Thoracic aorta (tissue), 2 donors: ENCODE results near the gene KIAA1671. TPM values are rescaled to one million over a fixed set of nuclear protein-coding genes. Genes with fewer than 3 reads are reported as not detected.

ENCODE experiments used
- ATAC-seq: fragments of 150-250 bp; one replicate; pipeline ENCODE4 v1.8.0; 2017; ENCODE audit warnings: low read depth; ENCODE audit not compliant: insufficient number of reproducible peaks, low FRiP score
- DNase-seq: peaks from one replicate; pipeline ENCODE4 v3.0.0-alpha.2; 2020; ENCODE audit warnings: low spot score
- H3K27ac ChIP-seq, 2 donors: fragments of 200-600 bp; sonication (generic); 1 replicate in 1 of 2; 2 replicates in 1 of 2; pipeline ENCODE4 v1.5.1; 2016; ENCODE audit warnings: mild to moderate bottlenecking in 2 of 2, moderate library complexity in 2 of 2
- H3K27me3 ChIP-seq: fragments of 200-600 bp; sonication (generic); replicated peaks from 2 replicates; pipeline ENCODE4 v1.6.0; 2016; ENCODE audit warnings: mild to moderate bottlenecking; ENCODE audit not compliant: insufficient read depth
- H3K36me3 ChIP-seq: fragments of 200-600 bp; sonication (generic); one replicate; pipeline ENCODE4 v1.5.1; 2016
- H3K4me1 ChIP-seq, 2 donors: fragments of 200-600 bp; sonication (generic); 1 replicate in 1 of 2; 2 replicates in 1 of 2; pipeline versions ENCODE4 v1.5.1 to v1.6.0; 2016; ENCODE audit warnings: low read depth in 2 of 2, mild to moderate bottlenecking in 1 of 2; ENCODE audit not compliant: control insufficient read depth in 1 of 2
- H3K4me3 ChIP-seq: fragments of 200-600 bp; sonication (generic); 2 replicates; pipeline ENCODE4 v1.5.1; 2016; ENCODE audit warnings: mild to moderate bottlenecking
- H3K9me3 ChIP-seq: fragments of 200-600 bp; sonication (generic); 2 replicates; pipeline ENCODE4 v1.5.1; 2016
- CTCF ChIP-seq: fragments of 200-600 bp; sonication (generic); IDR thresholded peaks from one replicate; pipeline ENCODE4 v1.5.1; 2019; ENCODE audit warnings: antibody characterized with exemption
- total RNA-seq, 2 donors: library from RNA; depleted of rRNA; stranded (reverse); fragments of >200 nt; gene quantifications; one replicate each; pipeline versions ENCODE4 v1.1.0 to v1.2.3, GENCODE V29; 2016

Gene KIAA1671
- total RNA-seq, 2 donors from 2014 or later = 57.8 to 86.8 TPM

- no peak overlapping the region for H3K27ac ChIP-seq
- H3K36me3 ChIP-seq = no peaks in the 10 kb centered on the region
- DNase-seq (no peak), ATAC-seq (no peak)
- TF ChIP-seq CTCF = no peak
- no peaks in the 10 kb centered on the region for H3K4me1 ChIP-seq
- no peaks in the 10 kb centered on the region for H3K9me3 ChIP-seq
- H3K27me3 ChIP-seq = no peaks in the 10 kb centered on the region
- no peak overlapping the region for H3K4me3 ChIP-seq
These were observed 74.8 kb downstream of the KIAA1671 start for GRCh38 chr22:25027043-25027906.

- Histone ChIP-seq H3K27ac (no peak overlapping the region), H3K27me3 (no peaks in the 10 kb centered on the region), H3K4me1 (no peaks in the 10 kb centered on the region), H3K9me3 (no peaks in the 10 kb centered on the region), H3K36me3 (no peaks in the 10 kb centered on the region), H3K4me3 (no peak overlapping the region)
- TF ChIP-seq CTCF = peak; percentile 39
- ATAC-seq (no peak), DNase-seq (no peak)
These were observed 75.7 kb downstream of the KIAA1671 start for GRCh38 chr22:25027959-25028840.

GRCh38 chr22:25028841-25029141 lies 76.3 kb downstream of the KIAA1671 start:
- H3K4me1 ChIP-seq = no peaks in the 10 kb centered on the region
- TF ChIP-seq CTCF = no peak
- H3K4me3 ChIP-seq = no peak overlapping the region
- no peaks in the 10 kb centered on the region for H3K9me3 ChIP-seq
- H3K27ac ChIP-seq = no peak overlapping the region
- H3K27me3 ChIP-seq = no peaks in the 10 kb centered on the region
- ATAC-seq = no peak
- no peaks in the 10 kb centered on the region for H3K36me3 ChIP-seq
- DNase-seq = no peak

GRCh38 chr22:25029181-25029580 lies 76.7 kb downstream of the KIAA1671 start:
- no peak for ATAC-seq
- no peaks in the 10 kb centered on the region for H3K9me3 ChIP-seq
- no peaks in the 10 kb centered on the region for H3K4me1 ChIP-seq
- no peak for DNase-seq
- no peak overlapping the region for H3K4me3 ChIP-seq
- TF ChIP-seq CTCF = no peak
- no peaks in the 10 kb centered on the region for H3K27me3 ChIP-seq
- no peaks in the 10 kb centered on the region for H3K36me3 ChIP-seq
- H3K27ac ChIP-seq = no peak overlapping the region

GRCh38 chr22:25030636-25031035 lies 78.1 kb downstream of the KIAA1671 start:
- no peak overlapping the region for H3K4me3 ChIP-seq
- ATAC-seq = no peak
- H3K27me3 ChIP-seq = no peaks in the 10 kb centered on the region
- no peaks in the 10 kb centered on the region for H3K4me1 ChIP-seq
- DNase-seq = no peak
- no peak for TF ChIP-seq CTCF
- H3K27ac ChIP-seq = no peak overlapping the region
- H3K9me3 ChIP-seq = no peaks in the 10 kb centered on the region
- no peaks in the 10 kb centered on the region for H3K36me3 ChIP-seq
